Measurements from ENCODE around the gene RUFY1.
"Not testable (repeated sequence)": the region's sequence is repeated elsewhere in the genome, so short reads cannot be mapped to it uniquely, and the experiment has no call there.

Gene RUFY1

DNA sequence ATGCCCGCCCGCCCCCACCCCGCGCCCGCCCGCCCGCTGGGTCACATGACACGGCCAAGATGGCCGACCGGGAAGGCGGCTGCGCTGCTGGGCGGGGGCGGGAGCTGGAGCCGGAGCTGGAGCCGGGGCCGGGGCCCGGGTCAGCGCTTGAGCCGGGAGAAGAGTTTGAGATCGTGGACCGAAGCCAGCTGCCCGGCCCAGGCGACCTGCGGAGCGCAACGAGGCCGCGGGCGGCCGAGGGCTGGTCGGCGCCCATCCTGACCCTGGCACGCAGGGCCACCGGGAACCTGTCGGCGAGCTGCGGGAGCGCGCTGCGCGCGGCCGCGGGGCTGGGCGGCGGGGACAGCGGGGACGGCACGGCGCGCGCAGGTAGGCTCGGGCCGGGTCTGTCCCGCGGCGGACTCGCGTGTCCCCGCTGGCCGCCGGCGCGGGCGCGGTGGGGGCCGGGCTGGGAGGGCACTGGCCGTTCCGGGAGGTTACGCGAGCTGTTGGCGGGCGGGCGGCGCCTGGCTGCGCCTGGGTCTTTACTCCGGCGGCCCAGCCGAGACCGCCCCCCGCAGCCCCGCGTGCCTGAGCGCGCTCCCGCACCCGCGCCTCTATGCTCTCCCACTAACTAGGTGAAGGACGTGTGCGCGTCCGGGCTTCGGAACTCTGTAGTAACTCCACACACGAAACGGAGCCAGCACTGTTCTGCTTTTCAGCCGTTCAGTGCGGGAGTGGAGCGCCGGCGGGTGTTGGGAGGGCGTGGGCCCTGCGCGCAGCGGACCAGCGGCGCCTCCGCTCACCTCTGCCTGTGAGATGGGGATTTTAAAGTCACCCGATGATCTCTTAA, at the start of gene RUFY1:
Gene RUFY1, plus strand, starts transcription at position 44 of the 832 bp plus-strand sequence. Its CDS starts 16 bp downstream, at position 60.
- DNase-seq (ENCODE audit: low read depth in 3 of 3) = peak; percentile 54 to 79 (median 62)

- DNase-seq (ENCODE audit: low read depth in 3 of 3) = not testable (repeated sequence)
These were observed 48.4 kb upstream of the RUFY1 start for GRCh38 chr5:179501997-179502396.

DNA sequence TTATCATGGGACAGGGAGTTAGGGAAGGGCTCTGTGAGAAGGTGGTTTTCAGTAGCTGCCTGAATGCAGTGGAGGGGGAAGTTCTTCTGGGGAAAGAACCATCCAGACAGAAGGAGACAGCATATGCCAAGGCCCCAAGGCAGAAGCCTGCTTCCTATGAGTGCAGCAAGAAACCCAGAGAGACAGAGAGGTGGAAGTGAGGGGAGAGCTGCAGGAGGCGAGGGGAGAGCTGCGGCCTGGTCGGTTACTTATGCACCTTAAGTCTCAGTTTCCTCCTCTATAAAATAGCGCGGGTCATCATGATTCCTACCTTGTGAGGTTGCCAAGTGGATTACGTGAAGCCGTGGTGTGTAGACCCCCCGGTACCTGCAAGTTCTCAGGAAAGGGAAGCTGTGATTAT, 47.9 kb upstream of the RUFY1 start:
- DNase-seq (ENCODE audit: low read depth in 3 of 3) = not testable (repeated sequence)

GRCh38 chr5:179504191-179504590, 46.2 kb upstream of the RUFY1 start:
- DNase-seq (ENCODE audit: low read depth in 3 of 3) = no peak

GRCh38 chr5:179504600-179505396, 45.6 kb upstream of the RUFY1 start:
- no peak for DNase-seq (ENCODE audit: low read depth in 3 of 3)

DNA sequence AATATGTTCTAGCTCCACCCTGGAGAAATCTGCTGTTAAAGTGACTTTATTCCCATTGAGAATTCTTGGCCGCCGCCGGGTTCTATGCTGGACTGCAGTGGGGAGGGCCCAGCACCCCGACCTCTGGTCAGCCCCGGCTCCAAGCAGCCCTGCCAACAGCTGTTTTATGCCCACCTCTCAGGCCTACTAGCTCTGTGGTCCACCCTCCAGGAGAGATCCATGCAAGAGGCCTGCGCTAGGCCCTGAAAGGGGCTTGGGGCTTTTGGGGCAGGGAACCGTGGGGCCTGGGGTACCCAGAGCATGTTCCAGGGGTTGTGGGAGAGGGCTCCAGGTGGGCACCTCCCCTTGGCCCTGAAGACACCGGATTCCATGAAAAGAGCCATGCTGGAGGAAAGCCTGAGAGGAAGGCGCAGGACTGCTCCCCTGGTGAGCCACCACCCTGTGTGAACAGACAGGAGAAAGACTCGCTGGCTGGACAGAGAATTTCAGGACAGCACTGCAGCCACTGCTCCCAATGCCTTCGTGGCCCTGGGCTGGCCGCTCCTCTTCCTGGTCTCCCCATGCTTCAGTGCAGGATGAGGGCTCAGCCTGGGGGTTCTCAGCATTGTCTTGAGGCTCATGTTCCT, 44.6 kb upstream of the RUFY1 start:
- no peak for DNase-seq (ENCODE audit: low read depth in 3 of 3)

DNA sequence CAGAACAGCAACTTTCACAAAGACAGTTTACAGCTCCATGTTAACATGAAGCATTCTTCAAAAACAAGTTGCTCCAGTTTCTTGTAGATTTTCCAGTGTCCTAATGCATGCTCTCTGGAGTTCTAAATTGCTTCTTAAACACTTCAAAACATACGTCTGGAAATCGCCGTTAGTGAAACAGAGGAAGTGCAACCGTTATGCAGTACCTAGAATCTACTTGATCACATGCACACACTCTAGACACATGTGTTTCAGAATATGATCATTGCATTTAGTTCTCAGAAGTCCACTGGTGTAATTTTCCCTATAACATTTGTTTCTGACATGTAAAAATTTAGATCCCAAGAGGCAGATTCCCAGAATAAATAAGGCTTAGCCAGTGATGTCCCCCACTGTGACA, 41.1 kb upstream of the RUFY1 start:
- DNase-seq (ENCODE audit: low read depth in 3 of 3) = no peak

- no peak for DNase-seq (ENCODE audit: low read depth in 3 of 3)
These were observed 40.5 kb upstream of the RUFY1 start for GRCh38 chr5:179509845-179510244.

DNA sequence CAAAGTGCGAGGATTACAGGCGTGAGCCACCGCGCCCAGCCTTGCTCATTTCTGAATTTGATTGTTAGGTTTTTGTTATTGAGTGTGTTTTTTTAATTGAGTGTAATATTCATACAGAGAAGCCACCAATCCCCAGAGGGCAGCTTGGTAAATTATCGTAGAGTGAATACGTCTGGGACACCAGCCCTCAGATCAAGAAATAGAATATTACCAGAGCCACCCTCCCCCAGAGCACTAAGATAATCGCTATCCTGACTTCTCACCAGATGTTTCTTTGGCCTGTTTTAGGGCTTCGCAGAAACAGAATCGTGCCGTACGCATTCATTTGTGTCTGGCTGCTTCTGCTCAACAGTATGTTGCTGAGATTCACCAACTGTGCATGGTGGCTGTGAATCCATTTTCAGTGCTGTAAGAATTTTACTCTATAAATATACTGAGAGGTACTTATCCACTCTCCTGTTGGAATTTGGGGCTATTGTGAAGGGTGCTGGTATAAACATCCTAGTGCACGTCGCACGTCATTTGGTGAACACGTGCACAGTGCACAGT, 37.8 kb upstream of the RUFY1 start:
- DNase-seq (ENCODE audit: low read depth in 3 of 3) = no peak

DNA sequence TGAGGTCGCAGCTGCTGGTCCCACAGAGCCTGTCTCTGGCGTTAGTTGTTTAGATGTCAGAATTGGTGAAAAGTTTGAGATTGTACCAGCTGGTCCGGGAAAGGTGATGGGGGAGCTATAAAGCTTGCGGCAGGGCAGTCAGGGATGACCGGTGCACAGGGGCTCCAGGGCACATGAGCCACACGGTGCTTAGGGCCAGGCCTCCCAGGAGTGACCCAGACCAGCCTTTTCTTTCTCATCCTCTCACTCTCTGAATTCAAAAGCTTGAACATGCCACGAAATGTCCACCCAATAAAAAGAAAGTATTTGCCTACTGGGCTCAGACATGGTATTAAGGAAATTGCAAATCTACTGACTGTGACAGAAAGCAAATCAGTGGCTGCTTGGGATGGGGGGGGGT, 34.9 kb upstream of the RUFY1 start:
- not testable (repeated sequence) for DNase-seq (ENCODE audit: low read depth in 3 of 3)

DNA sequence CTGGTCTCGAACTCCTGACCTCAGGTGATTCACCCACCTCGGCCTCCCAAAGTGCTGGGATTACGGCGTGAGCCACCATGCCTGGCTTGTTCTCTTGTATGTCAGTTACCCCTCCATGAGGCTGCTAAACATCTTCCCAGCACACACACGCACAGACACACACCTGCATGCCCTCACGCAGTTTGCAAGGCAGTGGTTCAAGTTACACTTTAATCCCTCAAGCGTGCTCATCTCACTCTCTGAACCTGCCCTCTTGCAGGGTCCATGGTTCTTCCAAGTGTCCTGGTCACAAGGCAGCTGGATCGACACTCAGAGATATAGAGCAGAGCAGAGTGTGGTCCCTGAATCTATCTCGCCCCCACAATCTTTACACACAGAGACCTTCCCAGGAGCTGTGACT, 34.1 kb upstream of the RUFY1 start:
- no peak for DNase-seq (ENCODE audit: low read depth in 3 of 3)

DNA sequence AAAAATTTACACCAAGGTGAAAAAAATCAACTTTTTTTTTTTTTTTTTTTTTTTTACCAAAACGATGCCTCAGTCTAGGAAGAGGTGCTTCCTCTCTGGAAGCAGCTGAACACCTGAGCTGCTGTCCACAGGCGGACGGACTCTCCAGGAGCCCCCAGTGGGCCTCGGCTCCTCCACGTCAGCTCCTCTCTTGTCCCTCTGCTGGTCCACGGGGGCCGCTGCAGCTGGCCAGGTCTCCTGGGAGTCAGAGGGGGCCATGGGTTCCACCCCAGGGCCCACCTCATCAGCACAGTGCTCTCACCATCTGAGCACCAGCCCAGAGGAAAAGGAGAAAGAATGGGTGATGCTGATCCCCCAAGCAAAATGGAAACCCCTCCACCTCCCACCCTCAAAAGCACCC, 32.6 kb upstream of the RUFY1 start:
- not testable (repeated sequence) for DNase-seq (ENCODE audit: low read depth in 3 of 3)

GRCh38 chr5:179518369-179518768, 32.0 kb upstream of the RUFY1 start:
- DNase-seq (ENCODE audit: low read depth in 3 of 3) = not testable (repeated sequence)

- not testable (repeated sequence) for DNase-seq (ENCODE audit: low read depth in 3 of 3)
These were observed 30.8 kb upstream of the RUFY1 start for GRCh38 chr5:179519416-179520070.

DNA sequence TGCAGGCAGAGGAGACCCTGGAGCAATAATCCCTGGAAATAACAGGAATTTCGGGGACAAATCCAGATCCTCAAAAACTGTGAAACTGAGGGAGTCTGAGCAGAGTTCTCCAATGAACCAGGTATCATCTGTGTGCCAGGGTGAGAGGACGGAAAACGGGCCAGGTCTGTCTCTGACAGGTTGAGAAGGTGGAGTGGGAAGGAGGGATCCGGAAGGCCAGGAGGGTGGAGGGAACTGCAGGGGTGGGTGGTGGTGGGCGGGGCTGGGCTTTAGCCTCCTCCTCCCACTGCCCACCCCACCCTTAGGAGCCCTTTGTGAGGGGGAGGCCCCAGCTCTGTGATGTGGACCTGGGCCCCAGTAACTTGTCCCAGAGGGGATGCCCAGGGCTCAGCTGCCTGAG, 28.2 kb upstream of the RUFY1 start:
- DNase-seq (ENCODE audit: low read depth in 3 of 3) = not testable (repeated sequence)

- DNase-seq (ENCODE audit: low read depth in 3 of 3) = no peak
These were observed 23.4 kb upstream of the RUFY1 start for GRCh38 chr5:179526978-179527377.

- DNase-seq (ENCODE audit: low read depth in 3 of 3) = peak; percentile 27 to 54 (median 34)
These were observed 20.0 kb upstream of the RUFY1 start for GRCh38 chr5:179530069-179530998.

GRCh38 chr5:179533024-179533423, 17.3 kb upstream of the RUFY1 start:
- DNase-seq (ENCODE audit: low read depth in 3 of 3) = no peak

GRCh38 chr5:179533907-179534306, 16.4 kb upstream of the RUFY1 start:
- no peak for DNase-seq (ENCODE audit: low read depth in 3 of 3)

DNA sequence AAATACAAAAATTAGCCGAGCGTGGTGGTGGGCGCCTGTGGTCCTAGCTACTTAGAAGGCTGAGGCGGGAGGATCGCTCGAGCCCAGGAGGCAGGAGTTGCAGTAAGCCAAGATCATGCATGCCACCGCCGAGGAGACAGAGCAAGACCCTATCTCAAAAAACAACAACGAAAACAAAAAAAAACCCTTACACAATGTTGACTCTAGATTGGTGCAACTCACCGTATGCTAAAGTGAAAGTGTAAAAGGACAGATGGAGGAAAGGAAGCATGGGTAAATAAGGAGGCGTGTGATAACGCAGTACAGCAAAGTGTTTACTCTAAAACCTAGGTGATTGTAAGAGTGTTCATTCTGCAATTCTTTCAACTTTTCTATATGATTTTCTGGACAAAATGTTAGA, 15.9 kb upstream of the RUFY1 start:
- DNase-seq (ENCODE audit: low read depth in 3 of 3) = no peak

Data from stimulated activated CD4-positive, alpha-beta T cell treated with anti-CD3 and anti-CD28 coated beads, TNF-alpha, amount 100 ng/mL, for 48 hours (primary cell).